C1 segment of cervical spinal cord (tissue), 14 donors: ENCODE measurements around the gene TNIK.

ENCODE experiments used
- DNase-seq, 14 donors: peaks; one replicate each; lab custom pipeline; 2025; lab: John Stamatoyannopoulos, UW

TNIK gene

GRCh38 chr3:171172070-171172469, 288.1 kb downstream of the TNIK start:
- no peak for DNase-seq

- no peak for DNase-seq
These were observed 290.3 kb downstream of the TNIK start for GRCh38 chr3:171169866-171170265.

DNA sequence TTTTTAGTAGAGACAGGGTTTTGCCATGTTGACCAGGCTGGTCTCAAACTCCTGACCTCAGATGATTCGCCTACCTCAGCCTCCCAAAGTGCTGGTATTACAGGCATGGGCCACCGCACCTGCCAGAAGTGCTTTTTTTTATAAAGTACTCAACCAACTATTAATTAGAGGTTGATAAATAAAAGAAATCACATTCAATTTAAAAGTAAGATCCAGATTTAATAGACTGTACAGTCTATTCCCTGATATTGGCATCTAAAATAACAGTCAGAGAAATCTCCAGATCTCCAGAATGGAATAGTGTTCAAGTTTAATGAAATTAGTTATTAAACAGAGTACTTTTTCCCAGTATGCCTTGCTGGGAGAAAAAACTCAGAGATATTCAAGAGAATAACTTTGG, 290.8 kb downstream of the TNIK start:
- no peak for DNase-seq

- no peak for DNase-seq
These were observed 291.7 kb downstream of the TNIK start for GRCh38 chr3:171168551-171168950.

- no peak for DNase-seq
These were observed 292.1 kb downstream of the TNIK start for GRCh38 chr3:171168086-171168485.

DNA sequence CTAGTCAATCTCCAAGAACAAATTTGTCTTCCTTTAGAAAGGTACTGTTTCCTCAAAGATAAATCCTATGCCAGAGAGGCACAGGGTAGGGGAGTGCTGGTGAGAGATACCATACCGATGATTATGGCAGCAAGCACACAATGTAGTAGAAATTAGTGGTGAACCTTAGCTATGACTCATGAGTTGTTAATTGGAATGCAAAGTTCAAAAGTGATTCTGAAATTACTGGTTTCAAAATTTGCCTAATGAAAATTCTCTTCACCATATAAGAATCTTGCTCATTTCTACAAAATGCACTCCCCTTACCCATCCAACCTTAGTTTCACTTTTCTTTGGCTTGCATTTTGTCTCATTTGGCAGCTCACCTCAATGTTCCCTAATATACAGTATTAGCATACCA, 294.2 kb downstream of the TNIK start:
- DNase-seq = no peak

- DNase-seq = no peak
These were observed 294.7 kb downstream of the TNIK start for GRCh38 chr3:171165499-171165921.

DNA sequence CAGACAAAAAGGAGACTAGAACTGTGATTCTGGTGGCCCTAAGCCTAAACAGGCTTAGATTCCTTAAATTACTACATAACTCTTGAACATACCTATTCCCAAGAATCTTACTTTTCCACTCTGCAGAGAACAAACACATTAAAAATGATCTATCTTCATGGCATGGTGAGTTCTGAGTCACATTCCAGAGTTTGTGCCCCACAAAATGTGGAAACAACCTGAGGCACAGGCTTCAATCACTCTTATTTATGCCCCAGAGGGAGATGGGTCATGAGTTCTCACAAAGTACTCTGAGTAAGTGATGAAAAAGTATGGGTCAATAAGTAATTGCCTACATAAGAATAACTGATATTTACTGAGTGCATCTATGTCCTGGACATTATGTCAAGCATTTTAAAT, 296.1 kb downstream of the TNIK start:
- DNase-seq = no peak

- no peak for DNase-seq
These were observed 296.8 kb downstream of the TNIK start for GRCh38 chr3:171163101-171164066.

DNA sequence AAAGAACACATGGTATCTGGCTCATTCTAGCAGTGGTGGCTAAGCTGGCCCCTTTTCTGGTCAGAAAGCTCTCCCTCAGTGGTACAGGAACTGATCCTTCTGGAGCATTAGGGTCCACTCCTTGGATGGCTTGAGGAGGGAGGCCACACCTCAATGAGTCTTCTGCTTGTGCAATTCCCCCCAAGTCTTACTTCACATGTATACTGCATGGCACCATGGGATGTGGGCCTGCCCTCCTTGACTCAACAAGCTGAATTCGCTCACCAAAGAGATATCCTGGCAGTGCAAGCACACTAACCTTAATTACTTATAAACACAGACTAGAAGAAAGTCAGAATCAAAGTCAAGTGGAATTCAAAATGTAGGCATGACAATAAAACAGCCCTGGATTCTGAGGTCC, 299.9 kb downstream of the TNIK start:
- DNase-seq = no peak

GRCh38 chr3:171159822-171160157, 300.4 kb downstream of the TNIK start:
- no peak for DNase-seq

DNA sequence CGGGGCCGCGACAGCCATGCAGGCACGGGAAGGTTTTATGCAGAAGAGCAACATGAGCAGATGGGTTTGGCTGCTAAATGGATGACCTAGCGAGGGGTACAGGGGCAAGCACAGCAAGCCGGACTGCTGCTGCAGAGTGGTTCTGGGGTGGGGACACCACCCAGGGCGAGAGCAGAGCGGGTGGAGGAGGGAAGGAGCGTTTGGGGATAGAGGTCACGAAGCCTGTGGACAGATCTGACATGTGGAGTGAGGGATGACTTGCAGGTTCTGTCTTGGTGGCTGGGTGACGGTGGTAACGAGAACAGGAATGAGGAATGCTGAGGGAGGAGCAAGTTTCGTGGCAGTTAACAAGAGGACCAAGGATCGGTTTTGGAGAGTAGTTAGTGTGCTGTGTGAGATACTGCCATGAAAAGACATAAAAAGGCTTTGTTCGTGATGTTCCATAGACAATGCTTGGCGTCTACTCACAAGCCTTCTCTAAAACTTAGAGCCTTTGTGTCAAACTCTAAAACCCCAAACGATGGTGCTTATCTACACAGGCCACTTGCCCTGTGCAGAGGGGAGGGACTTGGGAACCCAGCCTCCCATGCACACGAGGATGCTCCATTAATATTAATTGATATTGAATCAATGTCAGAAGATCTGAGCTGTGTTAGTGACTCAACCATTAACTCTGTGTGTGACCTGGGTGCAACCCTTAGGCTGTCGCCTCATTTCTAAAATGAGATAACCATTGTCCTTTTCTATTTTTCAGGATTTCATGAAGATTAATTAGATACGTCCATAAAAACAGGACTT, 301.0 kb downstream of the TNIK start:
- peak in 6 of 14 donors; percentile 41 to 79 (median 53) for DNase-seq

DNA sequence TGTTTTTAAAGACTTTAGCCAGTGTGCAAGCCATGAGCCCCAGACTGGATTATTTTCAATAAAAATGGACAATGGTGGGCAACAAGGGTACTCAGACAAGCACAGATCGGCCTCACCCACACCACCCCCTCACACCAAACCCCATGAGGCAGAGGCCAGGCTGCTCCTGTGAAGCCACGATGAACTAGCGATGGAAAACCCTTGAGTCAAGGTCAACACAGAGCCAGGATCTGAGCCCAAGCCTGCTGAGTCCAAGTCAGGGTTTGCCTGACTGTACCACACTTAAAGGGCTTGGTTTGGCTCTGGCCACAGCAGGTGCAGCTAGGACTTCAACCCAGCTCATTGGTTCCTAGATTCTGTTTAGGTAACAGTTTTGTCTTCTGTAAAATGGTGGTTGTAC, 302.2 kb downstream of the TNIK start:
- DNase-seq = no peak

- DNase-seq = peak in 5 of 14 donors; percentile 15 to 39 (median 35)
These were observed 302.9 kb downstream of the TNIK start for GRCh38 chr3:171157286-171157685.

GRCh38 chr3:171156401-171157010, 303.7 kb downstream of the TNIK start:
- DNase-seq = no peak

GRCh38 chr3:171155122-171155700, 305.0 kb downstream of the TNIK start:
- DNase-seq = peak in 1 of 14 donors; percentile 8

DNA sequence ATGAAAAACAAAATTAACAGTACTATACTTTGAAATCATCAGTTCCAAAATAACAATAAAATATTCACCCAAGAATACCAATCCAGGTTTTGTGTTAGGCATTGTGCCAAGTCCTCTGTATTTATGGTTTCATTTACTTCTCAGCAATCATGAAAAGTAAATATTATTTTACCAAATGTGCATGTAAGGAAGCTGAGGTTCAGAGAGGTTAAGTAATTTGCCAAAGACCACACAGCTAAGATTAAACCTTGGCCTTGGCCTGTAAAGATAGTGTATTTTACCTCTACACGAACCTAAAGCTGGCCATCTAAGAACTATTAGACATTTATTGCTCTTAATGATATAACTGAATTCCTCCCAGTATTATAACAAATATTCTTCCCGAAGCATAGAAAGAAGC, 309.3 kb downstream of the TNIK start:
- DNase-seq = no peak

- DNase-seq = no peak
These were observed 310.6 kb downstream of the TNIK start for GRCh38 chr3:171149526-171150116.

DNA sequence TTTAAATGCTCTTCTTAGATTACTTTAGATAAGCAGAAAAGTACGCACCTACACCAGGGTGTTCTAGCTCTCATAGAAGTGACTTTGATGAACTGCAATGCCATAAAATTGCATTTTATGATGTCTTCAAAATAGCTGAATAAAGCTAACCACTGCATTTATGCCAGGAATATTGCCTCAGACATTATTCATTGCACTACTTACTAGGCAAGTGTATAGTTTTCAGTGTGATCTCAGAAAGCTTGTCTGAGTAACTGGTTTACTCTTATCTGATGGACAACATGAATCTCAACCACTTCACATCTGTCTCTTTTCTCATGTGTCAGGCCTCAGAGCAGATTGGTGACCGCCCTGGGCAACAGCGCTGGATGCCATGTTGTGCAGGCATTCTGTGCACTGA, 314.4 kb downstream of the TNIK start:
- no peak for DNase-seq

GRCh38 chr3:171142985-171143384, 317.2 kb downstream of the TNIK start:
- peak in 1 of 14 donors; percentile 16 for DNase-seq

DNA sequence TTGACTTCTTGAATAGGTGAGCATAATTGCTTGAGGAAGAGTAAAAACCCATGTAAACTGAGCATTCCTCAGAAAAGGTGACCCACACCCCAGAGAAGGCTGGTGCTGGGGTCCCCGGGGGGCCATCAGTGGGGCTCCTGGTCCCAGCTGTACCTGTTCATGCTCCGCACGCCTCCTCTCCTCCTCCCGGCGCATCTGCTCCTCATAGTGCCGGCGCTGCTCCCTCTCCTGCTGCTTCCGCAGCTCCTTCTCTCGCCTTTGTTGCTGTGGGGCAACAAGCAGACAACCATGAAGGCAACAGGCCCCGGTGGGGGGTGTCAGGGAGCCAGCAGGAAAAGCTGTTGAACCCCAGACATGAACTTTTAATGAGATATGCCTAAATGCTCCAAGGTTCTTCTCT, 320.0 kb downstream of the TNIK start:
- no peak for DNase-seq
